ENCODE measurements around the gene UMPS.

The UMPS gene

GRCh38 chr3:124765197-124765840, 35.1 kb downstream of the UMPS start:
- no peak for DNase-seq

GRCh38 chr3:124766113-124767095, 36.2 kb downstream of the UMPS start:
- DNase-seq, result no peak

- no peak for DNase-seq
Measured at GRCh38 chr3:124767264-124767663, 37.0 kb downstream of the UMPS start.

GRCh38 chr3:124767691-124768090, 37.4 kb downstream of the UMPS start:
- no peak for DNase-seq

GRCh38 chr3:124768812-124769211, 38.6 kb downstream of the UMPS start:
- no peak for DNase-seq

- DNase-seq, result no peak
Measured at GRCh38 chr3:124769462-124769861, 39.2 kb downstream of the UMPS start.

GRCh38 chr3:124770336-124771082, 40.3 kb downstream of the UMPS start:
- DNase-seq, result no peak

GRCh38 chr3:124771083-124771445, 40.8 kb downstream of the UMPS start:
- DNase-seq, result no peak

- DNase-seq, result peak; percentile 80
Measured at GRCh38 chr3:124772081-124772831, 42.0 kb downstream of the UMPS start.

- no peak for DNase-seq
Measured at GRCh38 chr3:124773351-124774326, 43.4 kb downstream of the UMPS start.

- peak; percentile 29 for DNase-seq
Measured at GRCh38 chr3:124774327-124774718, 44.1 kb downstream of the UMPS start.

- DNase-seq, result no peak
Measured at GRCh38 chr3:124774841-124775402, 44.7 kb downstream of the UMPS start.

GRCh38 chr3:124775877-124776276, 45.6 kb downstream of the UMPS start:
- DNase-seq, result no peak

GRCh38 chr3:124776856-124777255, 46.6 kb downstream of the UMPS start:
- DNase-seq, result no peak

- no peak for DNase-seq
Measured at GRCh38 chr3:124777762-124778470, 47.7 kb downstream of the UMPS start.

GRCh38 chr3:124779116-124779515, 48.9 kb downstream of the UMPS start:
- no peak for DNase-seq

GRCh38 chr3:124779751-124780191, 49.5 kb downstream of the UMPS start:
- DNase-seq, result no peak

- no peak for DNase-seq
Measured at GRCh38 chr3:124780356-124780755, 50.1 kb downstream of the UMPS start.

- DNase-seq, result no peak
Measured at GRCh38 chr3:124780761-124781475, 50.7 kb downstream of the UMPS start.
